HG02642 (cell line): ENCODE results near the gene IFNAR1.
A peak's percentile ranks its signal among the peaks of the same experiment; 100 is the strongest.
"Not testable (repeated sequence)": the region's sequence is repeated elsewhere in the genome, so short reads cannot be mapped to it uniquely, and the experiment has no call there.

Source experiments
- ATAC-seq: cut with Tn5 transposase; IDR thresholded peaks from one replicate; pipeline ENCODE4 v1.9.1; 2021; ENCODE audit warnings: mild to moderate bottlenecking; ENCODE audit not compliant: unreplicated experiment, poor library complexity

The IFNAR1 gene

GRCh38 chr21:33339135-33339534, 14.4 kb downstream of the IFNAR1 start:
- no peak for ATAC-seq

GRCh38 chr21:33339918-33340317, 15.1 kb downstream of the IFNAR1 start:
- no peak for ATAC-seq

GRCh38 chr21:33345751-33346238, 21.0 kb downstream of the IFNAR1 start:
- ATAC-seq = no peak

- ATAC-seq = no peak
Observed at GRCh38 chr21:33348706-33349105, 23.9 kb downstream of the IFNAR1 start.

GRCh38 chr21:33350676-33351075, 25.9 kb downstream of the IFNAR1 start:
- no peak for ATAC-seq

- ATAC-seq = no peak
Observed at GRCh38 chr21:33355355-33355754, 30.6 kb downstream of the IFNAR1 start.

GRCh38 chr21:33355996-33356395, 31.2 kb downstream of the IFNAR1 start:
- no peak for ATAC-seq

GRCh38 chr21:33357177-33357576, 32.4 kb downstream of the IFNAR1 start:
- no peak for ATAC-seq

GRCh38 chr21:33359446-33359845, 34.7 kb downstream of the IFNAR1 start:
- ATAC-seq = no peak

GRCh38 chr21:33360281-33360680, 35.5 kb downstream of the IFNAR1 start:
- no peak for ATAC-seq

- ATAC-seq = peak; percentile 85
Observed at GRCh38 chr21:33360881-33361602, 36.3 kb downstream of the IFNAR1 start.

- ATAC-seq = no peak
Observed at GRCh38 chr21:33362044-33362555, 37.3 kb downstream of the IFNAR1 start.

GRCh38 chr21:33363911-33364609, 39.3 kb downstream of the IFNAR1 start:
- not testable (repeated sequence) for ATAC-seq

GRCh38 chr21:33364830-33365229, 40.1 kb downstream of the IFNAR1 start:
- no peak for ATAC-seq

GRCh38 chr21:33367309-33367973, 42.7 kb downstream of the IFNAR1 start:
- ATAC-seq = no peak

- no peak for ATAC-seq
Observed at GRCh38 chr21:33368124-33368523, 43.4 kb downstream of the IFNAR1 start.

GRCh38 chr21:33368576-33368975, 43.8 kb downstream of the IFNAR1 start:
- no peak for ATAC-seq

GRCh38 chr21:33369586-33369985, 44.8 kb downstream of the IFNAR1 start:
- no peak for ATAC-seq

GRCh38 chr21:33370305-33370704, 45.5 kb downstream of the IFNAR1 start:
- ATAC-seq = no peak

GRCh38 chr21:33371366-33371765, 46.6 kb downstream of the IFNAR1 start:
- ATAC-seq = no peak

- ATAC-seq = no peak
Observed at GRCh38 chr21:33372582-33372981, 47.8 kb downstream of the IFNAR1 start.
